DOHH2 (cell line): Measurements from ENCODE around the gene DCDC1.

Experiments
- H3F3A ChIP-seq: fragments of 200-600 bp; sonication (generic), shearing (Covaris generic); 2 replicates; pipeline ENCODE4 v1.6.0; 2016; ENCODE audit warnings: antibody characterized with exemption, mild to moderate bottlenecking; ENCODE audit not compliant: control insufficient read depth, insufficient read depth
- H3K27ac ChIP-seq: fragments of 200-600 bp; sonication (generic); 2 replicates; pipeline ENCODE4 v1.5.1; 2014; ENCODE audit warnings: low read depth, mild to moderate bottlenecking, low read length, moderate library complexity
- H3K27me3 ChIP-seq: fragments of 200-600 bp; sonication (generic); 2 replicates; pipeline ENCODE4 v1.6.1; 2014; ENCODE audit warnings: mild to moderate bottlenecking, low read length, mixed read lengths; ENCODE audit not compliant: control insufficient read depth
- H3K36me3 ChIP-seq: fragments of 200-600 bp; sonication (generic); 2 replicates; pipeline ENCODE4 v1.6.1; 2014; ENCODE audit warnings: mild to moderate bottlenecking, low read length, moderate library complexity, mixed read lengths; ENCODE audit not compliant: control insufficient read depth
- H3K4me1 ChIP-seq: fragments of 200-600 bp; sonication (generic); 2 replicates; pipeline ENCODE4 v1.6.1; 2014; ENCODE audit warnings: mild to moderate bottlenecking, low read length, mixed read lengths; ENCODE audit not compliant: control insufficient read depth
- H3K4me2 ChIP-seq: fragments of 200-600 bp; sonication (generic); 2 replicates; pipeline ENCODE4 v1.6.0; 2014; ENCODE audit warnings: mild to moderate bottlenecking, low read length, moderate library complexity
- H3K4me3 ChIP-seq: fragments of 200-600 bp; sonication (generic); 2 replicates; pipeline ENCODE4 v1.5.1; 2014; ENCODE audit warnings: mild to moderate bottlenecking, low read length, mixed read lengths
- H3K79me2 ChIP-seq: fragments of 200-600 bp; sonication (generic); 2 replicates; pipeline ENCODE4 v1.6.1; 2014; ENCODE audit warnings: mild to moderate bottlenecking, low read length, mixed read lengths; ENCODE audit not compliant: control insufficient read depth
- H3K9me2 ChIP-seq: fragments of 200-600 bp; sonication (generic); replicated peaks from 2 replicates; pipeline ENCODE4 v1.6.1; 2014; ENCODE audit warnings: mild to moderate bottlenecking, low read length, mixed read lengths; ENCODE audit not compliant: control insufficient read depth
- H3K9me3 ChIP-seq: fragments of 200-600 bp; sonication (generic); 2 replicates; pipeline ENCODE4 v1.6.1; 2014; ENCODE audit warnings: antibody characterized with exemption, low read length, mixed read lengths; ENCODE audit not compliant: control insufficient read depth, insufficient read depth
- H4K20me1 ChIP-seq: fragments of 200-600 bp; sonication (generic); 2 replicates; pipeline ENCODE4 v1.6.0; 2014; ENCODE audit warnings: low read depth, mild to moderate bottlenecking, antibody characterized with exemption, low read length, moderate library complexity; ENCODE audit not compliant: control insufficient read depth, insufficient read depth
- CTCF ChIP-seq: fragments of 200-600 bp; sonication (generic); IDR thresholded peaks from one replicate; pipeline ENCODE4 v1.5.1; 2014; ENCODE audit warnings: antibody characterized with exemption, mild to moderate bottlenecking, low read depth, low read length; ENCODE audit not compliant: poor library complexity, severe bottlenecking
- EZH2phosphoT487 ChIP-seq: fragments of 200-600 bp; sonication (generic); IDR thresholded peaks from 2 replicates; pipeline ENCODE4 v1.6.1; 2017; ENCODE audit warnings: borderline replicate concordance, mild to moderate bottlenecking, antibody characterized with exemption, low read length, moderate library complexity, mixed read lengths

Gene DCDC1

GRCh38 chr11:31237819-31238760, 131.4 kb downstream of the DCDC1 start:
- Histone ChIP-seq H4K20me1 (no peaks in the 10 kb centered on the region), H3K79me2 (no peaks in the 10 kb centered on the region), H3F3A (no peaks in the 10 kb centered on the region), H3K4me1 (no peaks in the 10 kb centered on the region), H3K27me3 (no peaks in the 10 kb centered on the region), H3K27ac (no peak overlapping the region), H3K9me3 (no peaks in the 10 kb centered on the region), H3K4me2 (no peak overlapping the region), H3K4me3 (no peak overlapping the region), H3K36me3 (no peaks in the 10 kb centered on the region), H3K9me2 (no peaks in the 10 kb centered on the region)
- no peak for TF ChIP-seq EZH2phosphoT487
- no peak for TF ChIP-seq CTCF

- Histone ChIP-seq H3K27me3 (no peaks in the 10 kb centered on the region), H3K4me2 (no peak overlapping the region), H3K27ac (no peak overlapping the region), H3F3A (no peaks in the 10 kb centered on the region), H4K20me1 (no peaks in the 10 kb centered on the region), H3K36me3 (no peaks in the 10 kb centered on the region), H3K4me1 (no peaks in the 10 kb centered on the region), H3K79me2 (no peaks in the 10 kb centered on the region), H3K9me3 (no peaks in the 10 kb centered on the region), H3K4me3 (no peak overlapping the region), H3K9me2 (no peaks in the 10 kb centered on the region)
- TF ChIP-seq EZH2phosphoT487 (no peak), CTCF (peak; percentile 53)
Observed at GRCh38 chr11:31236143-31236542, 133.4 kb downstream of the DCDC1 start.

- H4K20me1 ChIP-seq: no peaks in the 10 kb centered on the region
- no peak overlapping the region for H3K4me2 ChIP-seq
- H3K4me3 ChIP-seq: no peak overlapping the region
- no peaks in the 10 kb centered on the region for H3K27me3 ChIP-seq
- H3K4me1 ChIP-seq: no peaks in the 10 kb centered on the region
- TF ChIP-seq CTCF (peak; percentile 8), EZH2phosphoT487 (no peak)
- no peaks in the 10 kb centered on the region for H3K9me2 ChIP-seq
- H3K79me2 ChIP-seq: no peaks in the 10 kb centered on the region
- no peaks in the 10 kb centered on the region for H3K36me3 ChIP-seq
- no peak overlapping the region for H3K27ac ChIP-seq
- H3K9me3 ChIP-seq: no peaks in the 10 kb centered on the region
- H3F3A ChIP-seq: no peaks in the 10 kb centered on the region
Observed at GRCh38 chr11:31233425-31233824, 136.1 kb downstream of the DCDC1 start.
